Activated CD4-positive, alpha-beta T cell treated with anti-CD3 and anti-CD28 coated beads, Interleukin-10, Interleukin-2, amounts not matched to agents 100 ng/mL and 50 ng/mL, durations not matched to agents 16 hours and 8 hours (primary cell): ENCODE data around the gene TRPC4AP.
"Not testable (repeated sequence)": the region's sequence is repeated elsewhere in the genome, so short reads cannot be mapped to it uniquely, and the experiment has no call there.

ENCODE experiments used
- DNase-seq: peaks from one replicate; pipeline ENCODE4 v3.0.0-alpha.2; 2020

The TRPC4AP gene, protein sequence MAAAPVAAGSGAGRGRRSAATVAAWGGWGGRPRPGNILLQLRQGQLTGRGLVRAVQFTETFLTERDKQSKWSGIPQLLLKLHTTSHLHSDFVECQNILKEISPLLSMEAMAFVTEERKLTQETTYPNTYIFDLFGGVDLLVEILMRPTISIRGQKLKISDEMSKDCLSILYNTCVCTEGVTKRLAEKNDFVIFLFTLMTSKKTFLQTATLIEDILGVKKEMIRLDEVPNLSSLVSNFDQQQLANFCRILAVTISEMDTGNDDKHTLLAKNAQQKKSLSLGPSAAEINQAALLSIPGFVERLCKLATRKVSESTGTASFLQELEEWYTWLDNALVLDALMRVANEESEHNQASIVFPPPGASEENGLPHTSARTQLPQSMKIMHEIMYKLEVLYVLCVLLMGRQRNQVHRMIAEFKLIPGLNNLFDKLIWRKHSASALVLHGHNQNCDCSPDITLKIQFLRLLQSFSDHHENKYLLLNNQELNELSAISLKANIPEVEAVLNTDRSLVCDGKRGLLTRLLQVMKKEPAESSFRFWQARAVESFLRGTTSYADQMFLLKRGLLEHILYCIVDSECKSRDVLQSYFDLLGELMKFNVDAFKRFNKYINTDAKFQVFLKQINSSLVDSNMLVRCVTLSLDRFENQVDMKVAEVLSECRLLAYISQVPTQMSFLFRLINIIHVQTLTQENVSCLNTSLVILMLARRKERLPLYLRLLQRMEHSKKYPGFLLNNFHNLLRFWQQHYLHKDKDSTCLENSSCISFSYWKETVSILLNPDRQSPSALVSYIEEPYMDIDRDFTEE

DNA sequence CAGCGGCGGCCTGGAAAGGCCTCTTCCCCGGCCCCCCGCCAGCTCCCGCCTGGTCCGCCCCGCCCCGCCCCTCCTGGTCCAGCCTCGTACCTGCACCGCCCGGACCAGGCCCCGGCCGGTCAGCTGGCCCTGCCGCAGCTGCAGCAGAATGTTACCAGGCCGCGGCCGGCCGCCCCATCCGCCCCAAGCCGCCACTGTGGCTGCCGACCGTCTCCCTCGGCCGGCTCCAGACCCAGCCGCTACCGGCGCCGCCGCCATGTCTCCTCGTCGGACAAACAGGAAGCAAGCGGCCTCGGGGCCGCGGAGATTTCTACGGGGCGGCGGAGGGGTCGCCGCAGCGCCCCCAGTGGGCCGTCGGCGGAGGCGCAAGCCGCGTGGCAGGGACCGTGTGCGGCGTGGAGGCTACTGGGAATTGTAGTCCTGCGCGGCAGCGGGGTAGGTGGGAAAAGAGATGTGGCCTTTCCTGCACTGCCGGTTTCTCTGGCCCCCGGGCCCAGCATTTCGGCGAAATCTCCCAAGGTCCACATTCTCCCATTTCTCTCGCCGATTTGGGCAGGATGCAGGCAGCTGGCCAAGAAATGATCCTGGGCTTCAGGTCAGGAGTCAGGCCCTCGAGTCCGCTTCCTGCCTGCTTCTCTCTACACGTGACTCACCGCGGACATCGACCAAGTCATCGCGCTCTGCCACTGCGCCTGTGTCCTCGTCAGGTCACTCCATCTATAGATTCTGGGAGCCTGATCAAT is at the start of gene TRPC4AP:
Gene TRPC4AP (minus strand): TSS at position 284 of the 743 bp plus-strand sequence. CDS start 26 bp downstream, at position 258.
- DNase-seq: peak; percentile 93

DNA sequence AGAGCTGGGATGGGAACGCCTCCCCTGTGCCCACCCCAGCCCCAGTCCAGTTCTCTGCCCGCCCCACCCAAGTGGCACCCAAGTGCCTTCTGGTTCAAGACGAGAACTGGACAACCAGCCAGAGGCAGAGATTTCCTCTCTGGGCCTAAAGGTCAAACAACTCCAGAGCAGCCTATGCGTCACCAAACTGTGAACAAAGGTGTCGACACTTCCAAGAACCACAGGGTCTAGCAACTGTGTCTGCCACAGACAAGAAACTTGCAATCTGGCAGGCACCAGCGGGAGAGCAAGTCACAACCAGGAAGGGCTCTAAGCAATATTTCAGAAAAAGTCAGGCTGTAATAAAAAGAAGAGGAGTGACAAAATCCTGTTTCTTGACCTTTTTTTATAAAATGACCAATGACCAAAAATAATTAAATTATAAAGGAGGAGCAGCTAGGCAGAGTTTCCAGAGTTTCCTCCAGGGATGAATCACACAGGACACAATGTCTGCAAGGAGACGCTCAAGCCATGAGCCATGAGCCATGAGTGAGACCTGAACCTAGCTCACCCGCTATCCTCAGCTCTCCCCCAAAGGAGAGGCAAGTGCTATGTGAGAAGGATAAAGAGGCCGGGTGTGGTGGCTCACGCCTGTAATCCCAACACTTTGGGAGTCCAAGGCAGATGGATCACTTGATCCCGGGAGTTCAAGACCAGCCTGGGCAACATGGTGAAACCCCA is 43.4 kb upstream of the TRPC4AP start:
- no peak for DNase-seq

GRCh38 chr20:35134880-35135279 is 42.3 kb upstream of the TRPC4AP start:
- DNase-seq: no peak

DNA sequence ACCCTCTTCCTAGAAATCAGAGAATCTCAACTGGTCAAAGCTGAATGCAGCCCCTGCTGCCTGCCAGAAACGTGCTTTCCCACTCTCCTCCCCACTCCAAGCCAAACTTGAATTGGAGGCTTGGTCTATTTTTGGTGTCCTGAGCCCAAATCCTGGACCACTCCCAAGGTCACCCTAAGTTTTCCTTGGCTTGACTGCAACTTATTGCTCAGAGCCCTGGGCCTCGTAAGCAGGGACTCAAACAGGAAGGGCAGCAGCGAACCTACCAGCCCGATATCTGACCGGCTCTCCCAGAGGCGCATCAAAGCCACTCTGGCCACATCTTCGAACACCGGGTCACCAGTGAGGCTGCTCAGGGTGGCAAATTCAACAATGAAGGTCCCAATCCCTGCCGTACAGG is 41.9 kb upstream of the TRPC4AP start:
- no peak for DNase-seq

DNA sequence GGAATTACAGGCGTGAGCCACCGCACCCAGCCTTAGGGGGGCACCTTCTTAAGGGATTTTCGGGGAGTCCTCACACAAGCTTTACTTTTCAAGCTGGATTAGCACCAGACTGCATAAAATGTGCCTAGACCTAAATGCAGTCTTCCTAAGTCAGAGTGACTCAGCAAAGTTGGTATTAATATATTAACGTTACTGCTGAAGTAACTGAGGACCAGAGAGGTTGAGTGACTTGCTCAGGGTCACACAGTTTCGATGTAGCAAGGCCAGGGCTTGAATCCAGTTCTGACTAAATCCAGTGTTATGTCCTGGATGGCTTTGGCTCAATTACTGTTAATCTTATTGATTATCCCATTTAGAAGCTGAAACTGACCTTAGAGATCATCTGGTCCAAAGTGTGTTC is 41.1 kb upstream of the TRPC4AP start:
- DNase-seq: no peak

DNA sequence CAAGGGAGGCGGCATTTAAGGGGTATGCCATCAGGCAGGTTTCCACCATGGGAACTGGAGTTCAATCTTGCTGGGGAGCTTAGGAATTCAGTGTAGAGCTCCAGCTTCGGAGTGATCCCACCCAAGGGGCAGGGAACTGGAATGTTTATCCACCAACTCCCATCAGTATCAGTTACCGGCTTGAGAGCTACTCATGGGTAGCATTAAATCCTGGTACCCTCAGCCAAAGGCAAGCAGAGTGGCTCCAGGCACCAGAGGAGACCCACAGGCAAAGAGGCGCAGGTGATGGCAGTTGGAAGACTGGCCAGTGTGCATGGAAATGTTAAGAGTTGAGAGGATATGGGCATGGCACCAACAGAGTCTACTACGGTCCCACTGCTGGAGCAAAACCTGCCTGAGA is 40.4 kb upstream of the TRPC4AP start:
- no peak for DNase-seq

GRCh38 chr20:35131934-35132333 is 39.3 kb upstream of the TRPC4AP start:
- no peak for DNase-seq

GRCh38 chr20:35129647-35130069 is 37.1 kb upstream of the TRPC4AP start:
- DNase-seq: no peak

DNA sequence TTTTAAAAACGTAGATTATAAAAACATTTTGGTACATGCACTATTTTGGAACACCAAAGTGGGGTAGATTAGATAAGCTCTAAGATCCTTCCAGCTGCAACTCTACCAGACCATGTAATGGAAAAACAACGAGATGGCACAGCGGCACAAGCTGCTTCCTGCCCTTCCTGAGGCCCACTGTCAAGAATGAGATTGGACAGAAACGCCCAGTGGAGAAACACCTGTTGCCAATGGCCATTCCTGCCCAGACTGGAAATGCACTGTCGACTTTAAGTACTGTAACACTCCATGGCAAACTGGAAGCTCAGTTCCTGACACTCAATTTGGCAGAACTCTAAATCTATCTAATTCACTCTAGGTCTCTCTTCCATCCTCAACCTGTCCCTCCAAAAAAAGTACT is 33.1 kb upstream of the TRPC4AP start:
- DNase-seq: no peak

- DNase-seq: no peak
Measured at GRCh38 chr20:35122756-35123405, 30.3 kb upstream of the TRPC4AP start.

DNA sequence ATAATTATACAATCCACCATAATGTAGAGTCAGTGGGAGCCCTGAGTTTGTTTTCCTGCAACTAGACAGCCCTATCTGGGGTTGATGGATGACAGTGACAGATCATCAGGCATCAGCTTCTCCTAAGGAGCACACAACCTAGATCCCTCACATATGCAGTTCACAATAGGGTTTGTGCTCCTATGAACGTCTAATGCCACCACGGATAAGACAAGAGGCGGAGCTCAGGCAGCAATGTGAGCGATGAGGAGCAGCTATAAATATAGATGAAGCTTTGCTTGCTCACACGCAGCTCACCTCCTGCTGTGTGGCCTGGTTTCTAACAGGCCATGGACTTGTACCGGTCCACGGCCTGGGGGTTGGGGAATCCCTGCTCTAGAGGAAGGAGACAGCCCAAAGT is 28.6 kb upstream of the TRPC4AP start:
- no peak for DNase-seq

- peak; percentile 55 for DNase-seq
Measured at GRCh38 chr20:35120012-35120701, 27.6 kb upstream of the TRPC4AP start.

DNA sequence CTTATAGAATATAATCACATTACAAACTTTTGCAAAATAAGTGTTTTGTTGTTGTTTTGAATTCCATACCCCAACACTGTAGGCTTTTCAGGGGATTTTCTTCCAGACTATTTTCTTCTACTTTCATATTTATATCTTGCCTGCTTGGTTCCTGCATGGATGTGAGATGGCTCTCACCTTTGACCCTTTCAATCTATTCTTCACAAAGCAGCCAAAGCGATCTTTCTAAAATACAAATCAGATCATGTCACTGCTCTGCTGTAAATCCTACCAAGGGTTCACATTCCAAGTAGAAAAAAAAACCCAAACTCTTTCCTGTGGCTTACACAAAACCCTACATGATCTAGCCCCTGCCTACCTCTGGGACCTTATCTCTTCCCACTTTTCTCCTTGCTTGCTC is 25.0 kb upstream of the TRPC4AP start:
- DNase-seq: no peak

DNA sequence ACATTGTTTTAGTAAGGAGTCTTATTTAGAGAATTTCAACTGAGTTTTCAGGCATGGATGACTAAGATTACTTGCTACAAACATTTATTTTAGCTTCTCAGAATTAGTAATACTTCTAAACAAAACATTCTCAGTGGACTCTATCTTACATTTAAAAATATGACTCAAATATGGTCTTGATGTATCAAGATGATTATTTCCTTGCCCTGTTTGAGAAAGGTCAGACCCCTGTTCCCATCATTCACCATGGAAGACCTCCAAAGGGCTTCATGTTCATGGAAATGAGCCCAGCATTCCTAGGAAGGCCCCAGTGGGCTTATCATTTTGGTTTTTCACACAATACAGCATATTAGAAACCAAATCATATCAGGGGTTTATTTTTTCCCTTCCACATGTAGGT is 24.6 kb upstream of the TRPC4AP start:
- DNase-seq: peak; percentile 17

DNA sequence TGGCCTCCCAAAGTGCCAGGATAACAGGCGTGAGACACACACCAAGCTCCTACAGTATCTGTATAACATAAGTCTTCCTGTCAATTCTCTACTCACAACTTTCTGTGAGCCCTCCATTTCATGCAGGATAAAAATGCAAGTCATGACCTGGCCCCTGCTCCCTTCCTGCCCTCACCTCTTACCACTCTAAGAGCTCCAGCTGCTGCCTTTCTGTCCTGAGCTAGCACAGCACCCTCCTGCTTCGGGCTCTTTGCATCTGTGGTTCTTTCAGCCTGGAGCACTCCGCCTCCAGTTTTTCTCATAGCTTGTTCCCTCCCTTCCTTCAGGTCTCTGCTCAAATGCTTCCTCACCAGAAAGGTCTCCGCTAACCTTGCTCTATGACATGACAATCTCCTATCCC is 23.7 kb upstream of the TRPC4AP start:
- DNase-seq: no peak

GRCh38 chr20:35115606-35116005 is 23.0 kb upstream of the TRPC4AP start:
- no peak for DNase-seq

DNA sequence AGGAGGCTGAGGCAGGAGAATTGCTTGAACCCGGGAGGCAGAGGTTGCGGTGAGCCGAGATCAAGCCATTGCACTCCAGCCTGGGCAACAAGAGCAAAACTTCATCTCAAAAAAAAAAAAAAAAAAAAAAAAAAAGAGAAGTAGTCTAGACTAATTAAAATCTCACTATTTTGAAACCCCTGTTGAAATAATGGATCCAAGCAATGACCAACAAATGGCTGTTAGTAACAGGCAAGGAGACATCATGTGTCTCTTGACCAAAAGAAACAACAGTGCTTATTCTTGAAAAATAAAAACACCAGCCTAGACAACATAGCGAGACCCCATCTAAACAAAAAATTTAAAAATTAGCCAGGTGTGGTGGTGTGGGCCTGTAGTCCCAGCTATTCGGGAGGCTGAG is 19.7 kb upstream of the TRPC4AP start:
- DNase-seq: not testable (repeated sequence)

DNA sequence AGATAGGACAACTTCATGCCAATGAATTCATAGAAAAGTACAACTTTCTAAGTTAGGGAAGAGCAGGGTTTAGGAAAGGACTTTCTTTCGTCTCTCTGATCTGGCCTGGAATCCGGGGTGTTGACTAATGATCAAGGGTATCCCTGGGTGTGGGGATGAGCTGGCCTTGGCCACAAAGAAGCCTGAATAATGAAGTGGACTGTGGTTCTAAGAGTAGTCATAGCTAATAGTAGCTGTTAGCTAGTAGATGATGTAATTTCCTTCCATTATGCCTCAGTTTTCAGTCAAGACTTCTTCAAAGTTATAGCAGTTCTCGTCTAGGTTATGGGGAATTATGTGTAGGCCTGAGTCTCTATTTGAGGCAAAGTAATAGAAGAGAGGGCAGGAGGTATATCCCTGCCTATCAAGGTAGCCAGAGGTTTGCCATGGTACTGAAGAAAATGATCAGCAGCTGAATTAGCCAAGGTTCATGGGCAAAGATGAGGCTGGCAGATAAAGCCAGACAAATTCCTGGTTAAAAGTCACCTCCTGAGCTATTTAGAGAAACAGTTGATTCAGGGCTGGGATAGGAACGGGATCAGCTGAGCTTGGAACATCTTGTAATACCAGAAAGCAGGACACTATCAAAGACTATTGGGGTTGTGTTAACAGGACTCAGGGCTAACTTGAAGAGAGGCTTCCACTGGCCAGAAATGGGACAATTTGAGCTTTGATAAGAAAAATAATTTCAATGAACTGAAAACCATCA is 18.7 kb upstream of the TRPC4AP start:
- peak; percentile 29 for DNase-seq

GRCh38 chr20:35108921-35109320 is 16.3 kb upstream of the TRPC4AP start:
- DNase-seq: no peak

DNA sequence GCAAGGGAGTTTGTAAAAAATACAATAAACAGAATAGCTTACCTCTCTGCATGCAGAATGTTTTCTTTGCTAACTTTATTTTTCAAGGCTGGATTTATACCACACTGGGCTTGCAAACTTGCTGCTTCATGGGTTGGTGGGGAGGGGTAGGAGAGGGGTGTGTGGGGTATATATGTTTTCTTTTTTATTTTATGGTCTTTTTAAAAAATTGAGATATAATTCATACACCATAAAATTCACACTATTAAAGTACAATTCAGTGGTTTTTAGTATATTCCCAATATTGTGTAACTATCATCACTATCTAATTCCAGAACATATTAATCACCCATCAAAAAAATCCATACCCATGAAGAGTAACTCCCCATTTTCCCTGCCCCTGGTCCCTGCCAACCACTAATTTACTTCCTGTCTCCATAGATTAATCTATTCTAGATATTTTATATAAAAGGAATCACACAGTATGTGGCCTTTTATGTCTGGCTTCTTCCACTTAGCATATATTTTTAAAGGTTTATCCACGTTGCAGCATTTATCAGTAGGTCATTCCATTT is 14.3 kb upstream of the TRPC4AP start:
- no peak for DNase-seq
